HFFc6 (cell line): ENCODE measurements around the gene KCP. TPM values are rescaled to one million over a fixed set of nuclear protein-coding genes. Genes with fewer than 3 reads are reported as not detected.

Source experiments
- DNase-seq: peaks from one replicate; pipeline ENCODE4 v3.0.0-alpha.2; 2018
- H3K27ac Mint-ChIP-seq: 2 replicates; pipeline ENCODE4 v1.8.0; 2020; ENCODE audit warnings: mild to moderate bottlenecking, mixed read lengths
- H3K27me3 Mint-ChIP-seq: 2 replicates; pipeline ENCODE4 v1.8.0; 2021; ENCODE audit warnings: mild to moderate bottlenecking, moderate library complexity, mixed read lengths; ENCODE audit not compliant: insufficient read depth
- H3K36me3 Mint-ChIP-seq: 2 replicates; pipeline ENCODE4 v1.8.0; 2021; ENCODE audit warnings: low read depth, mixed read lengths
- H3K4me1 Mint-ChIP-seq: 2 replicates; pipeline ENCODE4 v1.8.0; 2020; ENCODE audit warnings: low read depth, mixed read lengths
- H3K4me3 Mint-ChIP-seq: 2 replicates; pipeline ENCODE4 v1.8.0; 2020; ENCODE audit warnings: mild to moderate bottlenecking, moderate library complexity, mixed read lengths
- H3K9me3 Mint-ChIP-seq: 2 replicates; pipeline ENCODE4 v1.8.0; 2020; ENCODE audit warnings: mild to moderate bottlenecking, mixed read lengths
- CTCF ChIP-seq: fragments of 200-600 bp; sonication (generic); IDR thresholded peaks from 2 replicates; pipeline ENCODE4 v1.5.0; 2021; ENCODE audit warnings: antibody characterized with exemption, mild to moderate bottlenecking
- total RNA-seq, 6 experiments: library from RNA; stranded (reverse); fragmentation: NEBNext Ultra II Directional; extraction: Animal tissue kit (Norgen Biotek cat#: 25700); gene quantifications; 2 replicates in 1 of 6; 3 replicates in 5 of 6; pipeline ENCODE4 v1.2.3, GENCODE V29; 2021

KCP gene
- total RNA-seq, 6 experiments from 2014 or later: 0.05 to 0.07 TPM; not detected in 4

DNA sequence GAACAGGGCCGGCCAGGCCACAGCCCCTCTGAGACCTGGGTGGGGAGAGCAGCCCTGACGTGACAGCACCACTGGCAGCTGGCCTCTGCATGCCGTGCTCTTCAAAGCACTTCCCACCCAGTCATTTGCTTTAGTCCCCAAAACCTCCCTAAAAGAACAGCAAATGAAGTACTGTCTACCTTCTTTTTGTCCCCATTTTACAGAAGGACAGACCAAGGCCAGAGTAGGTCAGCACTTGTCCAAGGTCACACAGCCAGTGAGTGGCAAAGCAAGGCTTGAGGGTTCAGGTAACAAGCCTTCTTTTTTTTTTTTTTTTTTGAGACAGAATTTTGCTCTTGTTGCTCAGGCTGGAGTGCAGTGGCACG lies 32.8 kb downstream of the KCP start:
- DNase-seq: no peak
- no peak overlapping the region for H3K27ac Mint-ChIP-seq
- H3K9me3 Mint-ChIP-seq: no peaks in the 10 kb centered on the region
- TF ChIP-seq CTCF: no peak
- H3K4me3 Mint-ChIP-seq: no peak overlapping the region
- no peaks in the 10 kb centered on the region for H3K36me3 Mint-ChIP-seq
- peaks cover 24% of the 10 kb centered on the region; the same call in 1 of the 2 replicates for H3K27me3 Mint-ChIP-seq
- no peaks in the 10 kb centered on the region for H3K4me1 Mint-ChIP-seq

DNA sequence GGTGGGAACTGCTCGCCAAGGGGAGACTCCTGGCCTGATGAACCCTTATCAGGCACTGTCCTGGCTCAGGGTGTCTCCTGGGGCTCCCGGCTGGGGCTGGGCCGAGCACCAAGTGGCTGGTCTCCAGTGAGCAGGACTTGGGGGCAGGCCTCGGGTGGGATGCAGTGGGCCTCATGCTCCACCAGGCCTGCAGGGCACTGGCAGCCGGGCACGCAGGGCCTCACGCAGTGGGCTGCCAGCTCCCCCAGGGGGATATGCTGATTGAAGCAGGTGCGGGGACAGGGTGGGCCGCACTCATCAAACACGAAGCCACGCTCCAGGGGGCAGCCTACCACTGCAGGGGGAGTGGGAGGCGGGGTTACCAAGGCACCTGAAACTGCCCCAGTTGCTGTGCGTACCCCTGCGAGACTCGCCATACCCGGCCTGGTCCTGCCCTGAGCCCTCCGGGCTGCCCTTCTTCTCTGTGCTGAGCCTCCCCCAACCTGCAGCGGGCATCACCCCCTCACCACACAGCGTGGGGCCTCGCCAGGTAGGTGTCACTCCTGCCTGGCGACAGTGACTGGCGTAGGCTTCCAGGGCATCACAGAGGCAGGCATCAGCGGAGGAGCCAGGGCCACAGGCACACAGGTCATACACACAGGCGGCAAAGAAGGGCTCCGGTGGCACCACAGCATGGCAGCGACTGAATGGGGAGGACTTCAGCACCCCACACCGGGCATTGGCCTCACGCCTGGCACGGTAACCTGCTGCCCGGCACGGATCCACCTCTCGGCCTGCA lies 33.3 kb downstream of the KCP start:
- H3K27me3 Mint-ChIP-seq: peaks cover 27% of the 10 kb centered on the region
- DNase-seq: no peak

DNA sequence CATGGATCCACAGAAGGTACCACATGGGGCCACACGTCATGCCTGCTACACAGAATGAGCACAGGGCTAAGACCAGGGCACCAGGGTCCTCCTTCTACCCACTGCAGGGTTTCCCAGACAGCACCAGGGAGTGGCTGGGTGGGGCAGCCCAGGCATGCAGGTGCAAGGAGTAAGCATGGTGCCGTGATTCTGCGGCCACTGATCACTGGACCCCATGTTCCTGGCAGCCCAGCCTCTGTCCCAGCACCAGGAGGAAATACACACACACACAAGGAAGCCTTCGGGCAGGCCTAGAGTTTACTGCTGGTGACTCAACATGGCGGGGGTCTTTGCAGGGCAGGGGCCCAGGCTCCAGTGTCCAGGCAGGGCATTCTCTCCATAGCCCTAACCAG lies 33.9 kb downstream of the KCP start:
- Mint-ChIP-seq H3K27ac (no peak overlapping the region), H3K36me3 (no peaks in the 10 kb centered on the region), H3K27me3 (peaks cover 28% of the 10 kb centered on the region), H3K9me3 (no peaks in the 10 kb centered on the region), H3K4me3 (no peak overlapping the region), H3K4me1 (no peaks in the 10 kb centered on the region)
- TF ChIP-seq CTCF: no peak
- no peak for DNase-seq

More for the DNA sequence above, 33.3 kb downstream of the KCP start:
- H3K36me3 Mint-ChIP-seq: no peaks in the 10 kb centered on the region
- no peak for TF ChIP-seq CTCF
- no peaks in the 10 kb centered on the region for H3K9me3 Mint-ChIP-seq
- H3K4me3 Mint-ChIP-seq: no peak overlapping the region; the same call in 1 of the 2 replicates
- H3K27ac Mint-ChIP-seq: no peak overlapping the region
- H3K4me1 Mint-ChIP-seq: no peaks in the 10 kb centered on the region

GRCh38 chr7:128876127-128876526 lies 34.4 kb downstream of the KCP start:
- Mint-ChIP-seq H3K9me3 (no peaks in the 10 kb centered on the region), H3K4me3 (no peak overlapping the region), H3K27ac (no peak overlapping the region), H3K36me3 (no peaks in the 10 kb centered on the region), H3K27me3 (peaks cover 28% of the 10 kb centered on the region), H3K4me1 (no peaks in the 10 kb centered on the region)
- DNase-seq: no peak
- no peak for TF ChIP-seq CTCF

GRCh38 chr7:128875523-128875948 lies 35.0 kb downstream of the KCP start:
- DNase-seq: no peak
- Mint-ChIP-seq H3K36me3 (no peaks in the 10 kb centered on the region), H3K4me1 (no peaks in the 10 kb centered on the region), H3K4me3 (no peak overlapping the region), H3K27ac (no peak overlapping the region), H3K27me3 (peaks cover 31% of the 10 kb centered on the region), H3K9me3 (no peaks in the 10 kb centered on the region)
- TF ChIP-seq CTCF: no peak
